OCI-LY1 (cell line): ENCODE measurements around the gene ZNF74.

Source experiments
- H2AFZ ChIP-seq: fragments of 200-600 bp; sonication (generic), shearing (Covaris generic); 2 replicates; pipeline ENCODE4 v1.6.0; 2014; ENCODE audit warnings: antibody characterized with exemption, mild to moderate bottlenecking, low read length
- H3F3A ChIP-seq: fragments of 200-600 bp; sonication (generic), shearing (Covaris generic); 2 replicates; pipeline ENCODE4 v1.6.0; 2014; ENCODE audit warnings: mild to moderate bottlenecking, antibody characterized with exemption, low read length, moderate library complexity; ENCODE audit not compliant: insufficient read depth
- H3K27ac ChIP-seq: fragments of 200-600 bp; sonication (generic); 2 replicates; pipeline ENCODE4 v1.5.1; 2014; ENCODE audit warnings: low read length, mixed run types, mild to moderate bottlenecking, low read depth; ENCODE audit not compliant: poor library complexity, severe bottlenecking
- H3K27me3 ChIP-seq: fragments of 200-600 bp; sonication (generic); 2 replicates; pipeline ENCODE4 v1.6.0; 2014; ENCODE audit warnings: antibody characterized with exemption, mild to moderate bottlenecking, low read length, moderate library complexity; ENCODE audit not compliant: insufficient read depth
- H3K36me3 ChIP-seq: fragments of 200-600 bp; sonication (generic); 2 replicates; pipeline ENCODE4 v1.6.1; 2014; ENCODE audit warnings: mild to moderate bottlenecking, antibody characterized with exemption, low read length, moderate library complexity, mixed read lengths; ENCODE audit not compliant: insufficient read depth
- H3K4me1 ChIP-seq: fragments of 200-600 bp; sonication (generic); 2 replicates; pipeline ENCODE4 v1.5.1; 2014; ENCODE audit warnings: mild to moderate bottlenecking, low read length, moderate library complexity; ENCODE audit not compliant: insufficient read depth, severe bottlenecking
- H3K4me2 ChIP-seq: fragments of 200-600 bp; sonication (generic), shearing (Covaris generic); 2 replicates; pipeline ENCODE4 v1.6.1; 2014; ENCODE audit warnings: low read length
- H3K4me3 ChIP-seq: fragments of 200-600 bp; sonication (generic); 2 replicates; pipeline ENCODE4 v1.5.1; 2014; ENCODE audit warnings: low read length, low read depth, mild to moderate bottlenecking, mixed read lengths; ENCODE audit not compliant: poor library complexity, severe bottlenecking
- H3K79me2 ChIP-seq: fragments of 200-600 bp; shearing (Covaris generic); 2 replicates; pipeline ENCODE4 v1.6.1; 2016; ENCODE audit warnings: mixed run types, low read length, mixed read lengths; ENCODE audit not compliant: insufficient read depth
- H3K9ac ChIP-seq: fragments of 200-600 bp; sonication (generic), shearing (Covaris generic); 2 replicates; pipeline ENCODE4 v1.6.1; 2014; ENCODE audit warnings: mild to moderate bottlenecking, low read length, mixed read lengths
- H3K9me2 ChIP-seq: fragments of 200-600 bp; sonication (generic), shearing (Covaris generic); 2 replicates; pipeline ENCODE4 v1.6.1; 2014; ENCODE audit warnings: low read depth, mild to moderate bottlenecking, low read length, mixed read lengths
- H3K9me3 ChIP-seq: fragments of 200-600 bp; shearing (Covaris generic); 2 replicates; pipeline ENCODE4 v1.6.1; 2014; ENCODE audit warnings: low read length, mixed read lengths
- H4K20me1 ChIP-seq: fragments of 200-600 bp; sonication (generic), shearing (Covaris generic); 2 replicates; pipeline ENCODE4 v1.6.0; 2016; ENCODE audit warnings: mild to moderate bottlenecking, low read length; ENCODE audit not compliant: insufficient read depth
- CTCF ChIP-seq: fragments of 200-600 bp; sonication (generic), shearing (Covaris generic); IDR thresholded peaks from 2 replicates; pipeline ENCODE4 v1.5.1; 2017; ENCODE audit warnings: mild to moderate bottlenecking, antibody characterized with exemption, low read length, moderate library complexity, mixed read lengths
- EZH2 ChIP-seq: fragments of 200-600 bp; sonication (generic), shearing (Covaris generic); IDR thresholded peaks from 2 replicates; pipeline ENCODE4 v1.8.0; 2017; ENCODE audit warnings: borderline replicate concordance, mixed run types, mild to moderate bottlenecking, antibody characterized with exemption, low read length, moderate library complexity, mixed read lengths

The ZNF74 gene

DNA sequence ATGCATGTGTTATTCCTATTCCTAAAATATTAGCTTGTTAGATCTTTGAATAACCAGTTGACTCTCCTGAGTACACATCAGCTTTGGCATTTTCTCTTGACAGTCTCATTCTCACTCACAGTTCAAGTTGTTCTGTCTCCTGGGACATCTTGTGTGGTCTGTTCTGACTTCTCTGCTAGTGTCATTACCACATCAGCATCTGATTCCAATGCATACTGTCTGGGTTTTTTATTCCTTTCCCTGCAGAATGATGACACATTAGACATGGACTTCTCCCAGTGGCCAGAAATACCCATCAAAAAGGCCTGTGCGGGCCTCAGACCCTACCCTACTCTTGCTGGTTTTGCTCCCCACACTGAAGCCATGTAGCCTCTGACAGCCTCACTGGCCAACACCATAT is 2.7 kb downstream of the ZNF74 start:
- Histone ChIP-seq H3K27ac (no peak overlapping the region), H3K9ac (no peak overlapping the region), H3K4me3 (no peak overlapping the region), H3K4me2 (no peak overlapping the region), H3F3A (no peaks in the 10 kb centered on the region), H3K9me2 (no peaks in the 10 kb centered on the region), H3K9me3 (no peaks in the 10 kb centered on the region), H3K79me2 (no peaks in the 10 kb centered on the region), H3K27me3 (peaks cover 5% of the 10 kb centered on the region), H3K36me3 (no peaks in the 10 kb centered on the region), H4K20me1 (no peaks in the 10 kb centered on the region), H2AFZ (no peak overlapping the region), H3K4me1 (no peaks in the 10 kb centered on the region)
- TF ChIP-seq CTCF (no peak), EZH2 (no peak)

- Histone ChIP-seq H3F3A (no peaks in the 10 kb centered on the region), H3K36me3 (no peaks in the 10 kb centered on the region), H4K20me1 (no peaks in the 10 kb centered on the region), H3K27me3 (peaks cover 5% of the 10 kb centered on the region), H3K4me1 (no peaks in the 10 kb centered on the region), H3K27ac (no peak overlapping the region), H3K9me2 (no peaks in the 10 kb centered on the region), H3K79me2 (no peaks in the 10 kb centered on the region), H3K4me3 (no peak overlapping the region), H3K9me3 (no peaks in the 10 kb centered on the region), H3K4me2 (no peak overlapping the region), H2AFZ (no peak overlapping the region), H3K9ac (no peak overlapping the region)
- TF ChIP-seq EZH2, result no peak
- no peak for TF ChIP-seq CTCF
Observed at GRCh38 chr22:20397498-20397897, 3.5 kb downstream of the ZNF74 start.

- Histone ChIP-seq H3K9me3 (no peaks in the 10 kb centered on the region), H3K9ac (no peak overlapping the region), H3K4me3 (no peak overlapping the region), H3K27ac (no peak overlapping the region), H3F3A (no peaks in the 10 kb centered on the region), H3K36me3 (no peaks in the 10 kb centered on the region), H4K20me1 (no peaks in the 10 kb centered on the region), H3K4me1 (no peaks in the 10 kb centered on the region), H3K27me3 (peaks cover 5% of the 10 kb centered on the region), H3K79me2 (no peaks in the 10 kb centered on the region), H3K4me2 (no peak overlapping the region), H3K9me2 (no peaks in the 10 kb centered on the region), H2AFZ (no peak overlapping the region)
- no peak for TF ChIP-seq EZH2
- no peak for TF ChIP-seq CTCF
Observed at GRCh38 chr22:20398420-20398819, 4.5 kb downstream of the ZNF74 start.
